ENCODE results near the gene BRF1.

- TF ChIP-seq PBX3 (CRISPR knock-in tag; IDR thresholded peaks at IDR 0.05; ENCODE audit: borderline replicate concordance), result no peak
- TF ChIP-seq ZNF44 (CRISPR knock-in tag; IDR thresholded peaks at IDR 0.05), result no peak
- no peak for TF ChIP-seq REL (CRISPR knock-in tag; conservative IDR thresholded peaks at IDR 0.05)
- no peak for TF ChIP-seq MXI1 (IDR thresholded peaks at IDR 0.05; ENCODE audit: borderline replicate concordance, low read depth, low read length)
- TF ChIP-seq HNRNPL (IDR thresholded peaks at IDR 0.05; ENCODE audit: low read depth, low read length), result no peak
- TF ChIP-seq RFX5 (IDR thresholded peaks at IDR 0.05; ENCODE audit: low read depth, low read length), result no peak
- TF ChIP-seq MYC (CRISPR knock-in tag; IDR thresholded peaks at IDR 0.05; ENCODE audit: borderline replicate concordance), result no peak
- no peak for TF ChIP-seq ZNF768 (CRISPR knock-in tag; IDR thresholded peaks at IDR 0.05)
- no peak for TF ChIP-seq PHF21A (CRISPR knock-in tag; IDR thresholded peaks at IDR 0.05)
Measured at GRCh38 chr14:105169776-105170655, 130.8 kb downstream of the BRF1 start.

Measured in HepG2 (cell line).